OCI-LY3 (cell line): ENCODE results near the gene HEXIM1.

Experiments
- H2AFZ ChIP-seq: fragments of 200-600, 300-600 bp; shearing (Covaris generic); 2 replicates; pipeline ENCODE4 v1.6.0; 2014; ENCODE audit warnings: antibody characterized with exemption, low read depth, low read length
- H3K27ac ChIP-seq: fragments of 200-600, 300-600 bp; sonication (generic); 2 replicates; pipeline ENCODE4 v1.5.1; 2014; ENCODE audit warnings: mild to moderate bottlenecking, low read length, moderate library complexity, mixed read lengths
- H3K27me3 ChIP-seq: fragments of 200-600, 300-600 bp; sonication (generic); 2 replicates; pipeline ENCODE4 v1.6.1; 2014; ENCODE audit warnings: low read depth, low read length, mixed read lengths
- H3K36me3 ChIP-seq: fragments of 200-600, 300-600 bp; sonication (generic); replicated peaks from 2 replicates; pipeline ENCODE3; 2014; ENCODE audit warnings: low read depth, low read length, mixed read lengths
- H3K4me1 ChIP-seq: fragments of 300-600, 200-600 bp; sonication (generic); 2 replicates; pipeline ENCODE4 v1.6.1; 2014; ENCODE audit warnings: low read length, mixed read lengths
- H3K4me2 ChIP-seq: fragments of 200-600, 300-600 bp; sonication (generic); 2 replicates; pipeline ENCODE4 v1.6.1; 2014; ENCODE audit warnings: low read length, mixed read lengths
- H3K4me3 ChIP-seq: fragments of 300-600, 200-600 bp; sonication (generic); 2 replicates; pipeline ENCODE4 v1.5.1; 2014; ENCODE audit warnings: antibody characterized with exemption, mild to moderate bottlenecking, low read length, moderate library complexity
- H3K79me2 ChIP-seq: fragments of 300-600, 200-600 bp; shearing (Covaris generic); 2 replicates; pipeline ENCODE4 v1.6.1; 2014; ENCODE audit warnings: mild to moderate bottlenecking, low read length, mixed read lengths
- H3K9ac ChIP-seq: fragments of 300-600, 200-600 bp; shearing (Covaris generic); 2 replicates; pipeline ENCODE4 v1.6.0; 2014; ENCODE audit warnings: mild to moderate bottlenecking, low read length, moderate library complexity
- H3K9me3 ChIP-seq: fragments of 200-600, 300-600 bp; shearing (Covaris generic); 2 replicates; pipeline ENCODE4 v1.6.1; 2014; ENCODE audit warnings: low read length, mixed read lengths; ENCODE audit not compliant: insufficient read depth
- H4K20me1 ChIP-seq: fragments of 200-600, 300-600 bp; sonication (generic); 2 replicates; pipeline ENCODE4 v1.6.1; 2016; ENCODE audit warnings: low read length, mixed read lengths; ENCODE audit not compliant: insufficient read depth
- CTCF ChIP-seq: fragments of 200-600, 300-600 bp; sonication (generic); IDR thresholded peaks from 2 replicates; pipeline ENCODE4 v1.5.1; 2014; ENCODE audit warnings: antibody characterized with exemption, low read length, low read depth
- EZH2phosphoT487 ChIP-seq: fragments of 200-600 bp; shearing (Covaris generic); IDR thresholded peaks from 2 replicates; pipeline ENCODE4 v1.6.1; 2018; ENCODE audit warnings: antibody characterized with exemption, mixed run types, low read depth

The HEXIM1 gene

GRCh38 chr17:45128989-45129388, 19.3 kb upstream of the HEXIM1 start:
- H3K4me3 ChIP-seq = no peak overlapping the region
- H3K27ac ChIP-seq = no peak overlapping the region
- no peak overlapping the region for H2AFZ ChIP-seq
- H3K79me2 ChIP-seq = no peaks in the 10 kb centered on the region
- TF ChIP-seq EZH2phosphoT487 (no peak), CTCF (no peak)
- peaks cover 7% of the 10 kb centered on the region; the same call in 1 of the 2 replicates for H3K4me1 ChIP-seq
- H3K9ac ChIP-seq = no peak overlapping the region
- H3K27me3 ChIP-seq = no peaks in the 10 kb centered on the region; the same call in 1 of the 2 replicates
- no peak overlapping the region for H3K4me2 ChIP-seq
- H3K9me3 ChIP-seq = no peaks in the 10 kb centered on the region
- no peaks in the 10 kb centered on the region for H3K36me3 ChIP-seq
- no peaks in the 10 kb centered on the region for H4K20me1 ChIP-seq

- Histone ChIP-seq H2AFZ (no peak overlapping the region), H3K9me3 (no peaks in the 10 kb centered on the region), H3K36me3 (no peaks in the 10 kb centered on the region), H3K27me3 (no peaks in the 10 kb centered on the region; the same call in 1 of the 2 replicates), H3K79me2 (no peaks in the 10 kb centered on the region), H3K9ac (no peak overlapping the region), H3K4me1 (peaks cover 3% of the 10 kb centered on the region; the same call in 1 of the 2 replicates), H3K4me2 (no peak overlapping the region), H4K20me1 (no peaks in the 10 kb centered on the region), H3K27ac (no peak overlapping the region), H3K4me3 (no peak overlapping the region)
- TF ChIP-seq EZH2phosphoT487 (no peak), CTCF (no peak)
Measured at GRCh38 chr17:45129426-45129939, 18.8 kb upstream of the HEXIM1 start.

GRCh38 chr17:45129940-45130680, 18.2 kb upstream of the HEXIM1 start:
- Histone ChIP-seq H4K20me1 (no peaks in the 10 kb centered on the region), H3K79me2 (no peaks in the 10 kb centered on the region), H3K27ac (no peak overlapping the region), H3K9me3 (no peaks in the 10 kb centered on the region), H3K27me3 (no peaks in the 10 kb centered on the region; the same call in 1 of the 2 replicates), H3K4me3 (no peak overlapping the region), H3K36me3 (no peaks in the 10 kb centered on the region), H3K4me1 (0 out of 2 replicates have a peak, but pooled peaks cover 3% of the 10 kb centered on the region), H3K9ac (no peak overlapping the region), H2AFZ (no peak overlapping the region), H3K4me2 (no peak overlapping the region)
- TF ChIP-seq CTCF (no peak), EZH2phosphoT487 (no peak)
